Prostate gland (tissue), 2 donors: Measurements from ENCODE around the gene S100A7A. TPM values are rescaled to one million over a fixed set of nuclear protein-coding genes. Genes with fewer than 3 reads are reported as not detected.

Experiments
- DNase-seq: peaks from one replicate; pipeline ENCODE4 v3.0.0-alpha.2; 2019; ENCODE audit warnings: low spot score
- H3K27ac ChIP-seq, 2 donors: fragments of 200-600 bp; sonication (generic); 2 replicates each; pipeline ENCODE4 v1.5.1; 2017 to 2019
- H3K27me3 ChIP-seq: fragments of 200-600 bp; sonication (generic); replicated peaks from 2 replicates; pipeline ENCODE4 v1.5.1; 2019; ENCODE audit not compliant: insufficient read depth
- H3K36me3 ChIP-seq, 2 donors: fragments of 200-600 bp; sonication (generic); 1 replicate in 1 of 2; 2 replicates in 1 of 2; pipeline versions ENCODE4 v1.5.1 to v1.8.1; 2017 to 2019
- H3K4me1 ChIP-seq: fragments of 200-600 bp; sonication (generic); replicated peaks from 2 replicates; pipeline ENCODE4 v1.5.1; 2019
- H3K4me3 ChIP-seq, 2 donors: fragments of 200-600 bp; sonication (generic); 2 replicates each; pipeline ENCODE4 v1.5.1; 2017 to 2019
- H3K9me3 ChIP-seq: fragments of 200-600 bp; sonication (generic); 2 replicates; pipeline ENCODE4 v1.5.1; 2017
- POLR2AphosphoS5 ChIP-seq: sonication (generic); formaldehyde crosslinking; IDR thresholded peaks from one replicate; pipeline ENCODE4 v1.6.1; 2017; ENCODE audit warnings: antibody characterized with exemption
- intact Hi-C: fragments of 100-400 bp; cut with DNase I; formaldehyde crosslinking; loops from one replicate; pipeline ENCODE4 v1.14.2; 2022
- small RNA-seq, 2 donors: library from RNA; depleted of rRNA; stranded (forward); fragments of <200 nt; gene quantifications; one replicate each; pipeline ENCODE3, GENCODE V24; 2016
- total RNA-seq, 2 donors: library from RNA; depleted of rRNA; stranded (reverse); fragments of >200 nt; gene quantifications; one replicate each; pipeline ENCODE4 v1.1.0, GENCODE V29; 2016

Gene S100A7A
- total RNA-seq, 2 donors from 2014 or later, result not detected

- H3K27ac ChIP-seq, result no peak overlapping the region
- DNase-seq, result no peak
- H3K9me3 ChIP-seq, result no peaks in the 10 kb centered on the region
- no peaks in the 10 kb centered on the region for H3K36me3 ChIP-seq
- no peaks in the 10 kb centered on the region for H3K4me1 ChIP-seq
- no peak overlapping the region for H3K4me3 ChIP-seq
- intact Hi-C loops, result no loop called here
- TF ChIP-seq POLR2AphosphoS5, result no peak
- no peaks in the 10 kb centered on the region for H3K27me3 ChIP-seq
Observed at GRCh38 chr1:153470707-153471106, 54.4 kb downstream of the S100A7A start.

Small RNA genes within 50 kb of the gene (small RNA-seq; reads per million reads assigned to genes)
- gene S100A15A, result 0 reads per million in 2 donors

Other genes starting within 250 kb of the S100A7A start
- 1 to 10 TPM in 1 of 2 donors, not detected in 1; 4.4 TPM for gene LELP1, start 213.1 kb upstream of the S100A7A start, total RNA-seq
- gene PRR9, start 198.9 kb upstream of the S100A7A start, total RNA-seq, result not detected
- under 1 TPM in 1 of 2 donors, not detected in 1; 0.45 TPM for gene LORICRIN, start 156.8 kb upstream of the S100A7A start, total RNA-seq
- not detected for gene PGLYRP3, start 103.6 kb upstream of the S100A7A start, total RNA-seq
- not detected for gene PGLYRP4, start 67.7 kb upstream of the S100A7A start, total RNA-seq
- 10 to 100 TPM; 25.6 to 45.2 TPM for gene S100A9, start 58.7 kb upstream of the S100A7A start, total RNA-seq
- gene S100A12, start 40.9 kb upstream of the S100A7A start, total RNA-seq, result not detected
- 1 to 10 TPM; 1.5 to 5.6 TPM for gene S100A8, start 25.4 kb upstream of the S100A7A start, total RNA-seq
- not detected for gene S100A7, start 44.1 kb downstream of the S100A7A start, total RNA-seq
- gene S100A6, start 119.5 kb downstream of the S100A7A start, total RNA-seq, result 100 to 1,000 TPM; 184 to 279 TPM
- not detected for gene S100A5, start 124.4 kb downstream of the S100A7A start, total RNA-seq
- 10 to 100 TPM; 56.3 to 71.3 TPM for gene S100A4, start 129.3 kb downstream of the S100A7A start, total RNA-seq
- under 1 TPM in 1 of 2 donors, not detected in 1; 0.46 TPM for gene S100A3, start 132.7 kb downstream of the S100A7A start, total RNA-seq
- 10 to 100 TPM; 14.1 to 22.6 TPM for gene S100A2, start 149.3 kb downstream of the S100A7A start, total RNA-seq
- gene S100A16, start 196.6 kb downstream of the S100A7A start, total RNA-seq, result 100 to 1,000 TPM in 1 of 2 donors, 10 to 100 TPM in 1; 78.4 to 165 TPM
- gene S100A14, start 199.8 kb downstream of the S100A7A start, total RNA-seq, result 10 to 100 TPM; 13.5 to 25.0 TPM
- gene S100A13, start 211.0 kb downstream of the S100A7A start, total RNA-seq, result 10 to 100 TPM; 53.3 to 96.5 TPM
- gene S100A1, start 211.9 kb downstream of the S100A7A start, total RNA-seq, result 10 to 100 TPM in 1 of 2 donors, 1 to 10 TPM in 1; 9.1 to 10.7 TPM
- gene CHTOP, start 217.5 kb downstream of the S100A7A start, total RNA-seq, result 10 to 100 TPM; 60.6 to 74.4 TPM
- gene SNAPIN, start 242.2 kb downstream of the S100A7A start, total RNA-seq, result 10 to 100 TPM; 64.9 to 73.0 TPM